Keratinocyte (primary cell): ENCODE measurements around the gene GGACT.

Experiments used
- CTCF ChIP-seq, 3 experiments: IDR thresholded peaks in 1 of 3; conservative IDR thresholded peaks in 1 of 3; optimal IDR thresholded peaks in 1 of 3; 2 replicates in 2 of 3; 3 replicates in 1 of 3; pipeline versions ENCODE3 to v1.5.1; 2011; ENCODE audit warnings: low read length in 3 of 3, mild to moderate bottlenecking in 3 of 3, moderate library complexity in 2 of 3, control low read depth in 1 of 3, inconsistent platforms in 1 of 3; ENCODE audit not compliant: insufficient read depth in 2 of 3; ENCODE audit errors: extremely low read depth in 1 of 3
- EZH2 ChIP-seq: IDR thresholded peaks from one replicate; pipeline ENCODE4 v1.6.1; 2012; ENCODE audit warnings: inconsistent platforms, mild to moderate bottlenecking, low read length, moderate library complexity

DNA sequence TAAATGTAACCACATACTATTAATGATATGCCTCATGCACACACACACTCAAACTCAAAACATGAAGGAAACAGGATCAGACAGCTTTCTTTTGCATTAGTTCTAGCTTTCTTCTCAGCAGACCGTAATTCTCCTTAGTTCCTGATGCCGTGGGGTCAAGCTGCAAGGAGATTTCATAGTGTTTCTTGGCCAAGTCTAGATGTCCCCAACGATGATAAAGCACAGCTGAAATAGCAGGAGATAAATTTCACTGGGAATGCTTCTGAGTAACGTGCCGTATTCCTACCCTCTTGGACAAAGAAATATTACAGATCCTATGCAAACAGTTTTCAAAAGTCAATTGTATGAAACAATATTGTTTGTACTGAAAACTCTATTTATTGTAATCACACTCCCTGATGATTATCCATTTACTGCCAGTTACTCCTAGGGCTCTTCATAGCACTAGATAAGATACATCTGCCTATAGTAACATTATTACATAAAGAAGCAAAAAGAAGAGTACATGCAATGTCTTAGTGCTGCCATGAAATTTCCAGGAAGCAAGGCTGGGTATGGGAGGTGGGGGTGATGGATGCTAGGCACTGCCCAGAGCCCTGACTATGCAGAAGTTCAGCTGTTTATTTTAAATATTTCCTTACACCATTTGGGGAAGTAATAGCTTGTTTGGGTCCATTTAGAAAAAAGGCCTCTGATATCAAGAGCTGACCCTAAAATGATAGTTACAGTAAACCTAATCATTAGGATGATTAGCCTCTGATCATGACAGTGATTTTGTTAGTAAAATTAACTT is 16.5 kb upstream of the GGACT start:
- no peak for TF ChIP-seq CTCF (optimal IDR thresholded peaks at IDR 0.05 in 1 of 3, IDR thresholded peaks at IDR 0.05 in 1 of 3, conservative IDR thresholded peaks at IDR 0.05 in 1 of 3; ENCODE audit: extremely low read depth in 1 of 3, insufficient read depth in 2 of 3, low read length in 3 of 3)
- TF ChIP-seq EZH2, result no peak
